Caco-2 (cell line): ENCODE measurements around the gene UFD1. TPM values are rescaled to one million over a fixed set of nuclear protein-coding genes. Genes with fewer than 3 reads are reported as not detected.

ENCODE experiments used
- BruUV-seq: library from RNA; stranded (reverse); fragments of 400-500 nt; replicated peaks from 2 replicates; lab custom pipeline; 2021; lab: Mats Ljungman, UMichigan
- CTCF ChIA-PET: fragments of 300-600 bp; sonication (Branson Sonifier 250); formaldehyde crosslinking; loops from one replicate; lab custom pipeline; 2022; ENCODE audit warnings: antibody characterized with exemption; lab: Charles Lee
- POLR2A ChIA-PET: fragments of 300-600 bp; sonication (Branson Sonifier 250); formaldehyde crosslinking; loops from one replicate; lab custom pipeline; 2022; ENCODE audit warnings: antibody characterized with exemption; lab: Charles Lee
- DNase-seq, 2 experiments: peaks; one replicate each; pipeline versions ENCODE4 v3.0.0 to v3.0.0-alpha.2; 2020 to 2022
- H3K27me3 ChIP-seq: replicated peaks from 2 replicates; pipeline ENCODE4 v1.6.0; 2011; ENCODE audit warnings: low read length; ENCODE audit not compliant: control insufficient read depth, insufficient read depth
- H3K36me3 ChIP-seq: 2 replicates; pipeline ENCODE4 v1.5.1; 2011; ENCODE audit warnings: low read length; ENCODE audit not compliant: control insufficient read depth, insufficient read depth
- H3K4me1 ChIP-seq: fragments of 250-450 bp; sonication (Bioruptor Pico); 2 replicates; pipeline ENCODE4 v1.5.1; 2020; ENCODE audit warnings: mild to moderate bottlenecking
- H3K4me3 ChIP-seq: 2 replicates; pipeline ENCODE4 v1.5.1; 2011; ENCODE audit warnings: low read depth, mild to moderate bottlenecking, control low read depth, low read length
- H3K9me3 ChIP-seq: fragments of 250-450 bp; sonication (Bioruptor Pico); 2 replicates; pipeline ENCODE4 v1.5.1; 2020; ENCODE audit warnings: mild to moderate bottlenecking, moderate library complexity
- H3K27ac Mint-ChIP-seq: one replicate; pipeline ENCODE4 v1.8.0; 2022; ENCODE audit warnings: mixed read lengths; ENCODE audit not compliant: unreplicated experiment
- H3K27me3 Mint-ChIP-seq: one replicate; pipeline ENCODE4 v1.8.0; 2022; ENCODE audit warnings: mixed read lengths; ENCODE audit not compliant: insufficient read depth, unreplicated experiment
- H3K36me3 Mint-ChIP-seq: one replicate; pipeline ENCODE4 v1.8.0; 2022; ENCODE audit warnings: mild to moderate bottlenecking, mixed read lengths; ENCODE audit not compliant: insufficient read depth, unreplicated experiment
- H3K4me1 Mint-ChIP-seq: one replicate; pipeline ENCODE4 v1.8.0; 2022; ENCODE audit warnings: low read depth, mixed read lengths; ENCODE audit not compliant: unreplicated experiment
- H3K4me3 Mint-ChIP-seq: one replicate; pipeline ENCODE4 v1.8.0; 2022; ENCODE audit warnings: mild to moderate bottlenecking, moderate library complexity, mixed read lengths; ENCODE audit not compliant: unreplicated experiment
- H3K9me3 Mint-ChIP-seq: one replicate; pipeline ENCODE4 v1.8.0; 2022; ENCODE audit warnings: mixed read lengths; ENCODE audit not compliant: unreplicated experiment
- intact Hi-C: fragments of 100-400 bp; cut with micrococcal nuclease; formaldehyde crosslinking; loops from one replicate; pipeline ENCODE4 v1.10.0; 2022; ENCODE audit not compliant: unreplicated experiment
- total RNA-seq: library from RNA; stranded (reverse); gene quantifications from 2 replicates; pipeline ENCODE4 v1.2.3, GENCODE V29; 2022
- TF ChIP-seq, protein P1 (sequence below), 2 experiments: fragments of 200-600 bp in 1 of 2; IDR thresholded peaks; 1 replicate in 1 of 2; 2 replicates in 1 of 2; pipeline versions ENCODE4 v1.5.1 to v1.8.0; 2011 to 2022; ENCODE audit warnings: antibody characterized with exemption in 1 of 2, control low read depth in 1 of 2, inconsistent platforms in 1 of 2, low read depth in 1 of 2, low read length in 1 of 2, mild to moderate bottlenecking in 1 of 2, moderate library complexity in 1 of 2; ENCODE audit not compliant: insufficient read depth in 1 of 2, severe bottlenecking in 1 of 2, unreplicated experiment in 1 of 2

UFD1 gene
- total RNA-seq, 1 experiment from 2014 or later: 102 TPM

DNA sequence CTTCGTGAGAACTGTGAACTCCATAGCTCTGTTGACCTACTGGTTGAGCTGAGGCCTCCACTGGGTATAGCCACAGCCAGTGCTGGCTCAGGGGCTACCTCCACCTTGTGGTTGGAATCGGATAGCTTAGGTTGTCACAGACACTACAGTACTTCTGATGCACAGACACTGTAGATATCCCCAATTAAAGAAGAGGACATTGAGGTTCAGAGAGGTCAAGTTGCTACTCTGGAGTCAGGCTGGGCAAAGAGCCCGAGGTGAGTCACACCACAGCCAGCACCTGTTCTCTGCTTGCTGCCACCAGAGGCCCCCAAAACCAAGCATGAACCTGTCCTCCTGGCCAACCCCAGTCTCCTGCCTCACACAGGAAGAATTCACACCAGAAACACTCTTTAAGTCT, 5.4 kb downstream of the UFD1 start:
- peaks cover 2% of the 10 kb centered on the region for H3K36me3 ChIP-seq
- TF ChIP-seq, protein P1, sequence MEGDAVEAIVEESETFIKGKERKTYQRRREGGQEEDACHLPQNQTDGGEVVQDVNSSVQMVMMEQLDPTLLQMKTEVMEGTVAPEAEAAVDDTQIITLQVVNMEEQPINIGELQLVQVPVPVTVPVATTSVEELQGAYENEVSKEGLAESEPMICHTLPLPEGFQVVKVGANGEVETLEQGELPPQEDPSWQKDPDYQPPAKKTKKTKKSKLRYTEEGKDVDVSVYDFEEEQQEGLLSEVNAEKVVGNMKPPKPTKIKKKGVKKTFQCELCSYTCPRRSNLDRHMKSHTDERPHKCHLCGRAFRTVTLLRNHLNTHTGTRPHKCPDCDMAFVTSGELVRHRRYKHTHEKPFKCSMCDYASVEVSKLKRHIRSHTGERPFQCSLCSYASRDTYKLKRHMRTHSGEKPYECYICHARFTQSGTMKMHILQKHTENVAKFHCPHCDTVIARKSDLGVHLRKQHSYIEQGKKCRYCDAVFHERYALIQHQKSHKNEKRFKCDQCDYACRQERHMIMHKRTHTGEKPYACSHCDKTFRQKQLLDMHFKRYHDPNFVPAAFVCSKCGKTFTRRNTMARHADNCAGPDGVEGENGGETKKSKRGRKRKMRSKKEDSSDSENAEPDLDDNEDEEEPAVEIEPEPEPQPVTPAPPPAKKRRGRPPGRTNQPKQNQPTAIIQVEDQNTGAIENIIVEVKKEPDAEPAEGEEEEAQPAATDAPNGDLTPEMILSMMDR (IDR thresholded peaks at IDR 0.05; ENCODE audit: insufficient read depth in 1 of 2, low read depth in 1 of 2, low read length in 1 of 2, severe bottlenecking in 1 of 2, unreplicated experiment in 1 of 2): no peak
- H3K9me3 ChIP-seq: no peaks in the 10 kb centered on the region
- no peak overlapping the region for H3K4me3 ChIP-seq
- Mint-ChIP-seq H3K36me3 (peaks cover 45% of the 10 kb centered on the region), H3K27me3 (no peaks in the 10 kb centered on the region), H3K4me3 (no peak overlapping the region), H3K9me3 (no peaks in the 10 kb centered on the region), H3K4me1 (peaks cover 14% of the 10 kb centered on the region), H3K27ac (no peak overlapping the region)
- intact Hi-C loops: loop anchor here (10.0 kb wide), 1 partner anchor 161 kb away; no protein-coding TSS in a partner anchor
- POLR2A ChIA-PET: no interaction called here
- no peaks in the 10 kb centered on the region for H3K4me1 ChIP-seq
- no TSS peak for BruUV-seq
- H3K27me3 ChIP-seq: no peaks in the 10 kb centered on the region
- CTCF ChIA-PET: interaction anchor here (0.6 to 2.3 kb wide), 4 partner anchors 50 to 174 kb away, joined by 3 to 10 read pairs (median 4); no protein-coding TSS in a partner anchor
- DNase-seq: peak in 1 of 2 experiments; percentile 13

DNA sequence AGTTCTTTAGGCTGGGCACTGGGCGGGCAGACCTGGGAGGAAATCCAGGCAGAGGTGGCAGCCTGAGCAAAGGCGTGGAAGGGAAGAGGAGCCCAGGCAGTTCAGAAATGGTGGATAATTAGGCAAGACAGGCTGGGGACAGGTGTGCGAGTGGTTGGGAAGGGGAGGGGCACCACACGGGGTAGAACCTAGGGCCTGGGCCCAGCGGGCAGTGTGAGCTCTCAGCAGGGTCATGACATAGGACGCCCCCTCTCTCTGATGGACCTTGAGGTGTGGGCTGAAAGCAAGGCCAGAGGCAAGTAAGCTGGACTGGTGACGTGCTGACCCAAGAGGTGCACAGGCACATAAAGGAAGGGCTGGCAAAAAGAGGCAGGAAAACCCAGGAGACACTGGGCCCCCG, 6.8 kb downstream of the UFD1 start:
- no peaks in the 10 kb centered on the region for H3K9me3 ChIP-seq
- CTCF ChIA-PET: no interaction called here
- POLR2A ChIA-PET: no interaction called here
- Mint-ChIP-seq H3K27me3 (no peaks in the 10 kb centered on the region), H3K36me3 (peaks cover 52% of the 10 kb centered on the region), H3K27ac (peak overlapping the region; percentile 39), H3K4me1 (peaks cover 3% of the 10 kb centered on the region), H3K9me3 (no peaks in the 10 kb centered on the region), H3K4me3 (no peak overlapping the region)
- DNase-seq: no peak
- no peaks in the 10 kb centered on the region for H3K27me3 ChIP-seq
- intact Hi-C loops: loop anchor here (10.0 kb wide), 1 partner anchor 163 kb away; no protein-coding TSS in a partner anchor
- no peak overlapping the region for H3K4me3 ChIP-seq
- TF ChIP-seq, protein P1 (IDR thresholded peaks at IDR 0.05; ENCODE audit: insufficient read depth in 1 of 2, low read depth in 1 of 2, low read length in 1 of 2, severe bottlenecking in 1 of 2, unreplicated experiment in 1 of 2): no peak
- BruUV-seq: no TSS peak
- H3K4me1 ChIP-seq: no peaks in the 10 kb centered on the region
- peaks cover 5% of the 10 kb centered on the region for H3K36me3 ChIP-seq

DNA sequence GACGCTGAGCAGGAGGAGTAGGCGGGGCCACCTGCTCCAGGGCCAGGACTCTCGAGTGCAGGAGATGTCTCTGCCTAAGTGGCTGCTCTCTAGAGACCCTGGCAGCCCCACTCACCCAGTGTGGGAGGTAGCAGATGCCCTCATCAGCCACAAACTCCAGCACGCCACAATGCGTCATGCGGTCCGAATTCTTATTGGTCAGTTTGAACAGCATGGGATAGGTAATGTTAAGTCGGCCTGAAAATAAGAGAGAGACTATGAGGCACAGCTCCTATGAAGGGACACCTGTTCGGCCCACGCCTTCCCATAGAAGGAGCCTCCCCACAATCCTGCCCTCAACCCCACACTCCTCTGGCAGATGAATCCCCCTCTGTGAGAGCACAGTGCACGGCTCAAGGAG, 7.4 kb downstream of the UFD1 start:
- CTCF ChIA-PET: no interaction called here
- TF ChIP-seq, protein P1 (IDR thresholded peaks at IDR 0.05; ENCODE audit: insufficient read depth in 1 of 2, low read depth in 1 of 2, low read length in 1 of 2, severe bottlenecking in 1 of 2, unreplicated experiment in 1 of 2): no peak
- intact Hi-C loops: loop anchor here (10.0 kb wide), 1 partner anchor 163 kb away; no protein-coding TSS in a partner anchor
- no TSS peak for BruUV-seq
- no peak overlapping the region for H3K27ac Mint-ChIP-seq
- no peaks in the 10 kb centered on the region for H3K27me3 Mint-ChIP-seq
- H3K4me1 ChIP-seq: no peaks in the 10 kb centered on the region
- H3K4me3 Mint-ChIP-seq: no peak overlapping the region
- H3K4me3 ChIP-seq: no peak overlapping the region
- H3K9me3 Mint-ChIP-seq: no peaks in the 10 kb centered on the region
- H3K9me3 ChIP-seq: no peaks in the 10 kb centered on the region
- peaks cover 52% of the 10 kb centered on the region for H3K36me3 Mint-ChIP-seq
- peaks cover 5% of the 10 kb centered on the region for H3K36me3 ChIP-seq
- POLR2A ChIA-PET: no interaction called here
- no peaks in the 10 kb centered on the region for H3K4me1 Mint-ChIP-seq
- no peaks in the 10 kb centered on the region for H3K27me3 ChIP-seq
- DNase-seq: no peak
